Mesodermal cell (in vitro differentiated cells): ENCODE data around the gene FANCI.

Source experiments
- H3K27ac ChIP-seq: 2 replicates; pipeline ENCODE4 v1.7.0; 2013; ENCODE audit warnings: mild to moderate bottlenecking, low read depth, low read length, moderate library complexity; ENCODE audit not compliant: severe bottlenecking
- H3K36me3 ChIP-seq: 2 replicates; pipeline ENCODE4 v1.7.1; 2013; ENCODE audit warnings: mild to moderate bottlenecking, low read length, moderate library complexity; ENCODE audit not compliant: control insufficient read depth, insufficient read depth
- H3K4me1 ChIP-seq: one replicate; pipeline ENCODE4 v1.7.1; 2013; ENCODE audit warnings: mild to moderate bottlenecking, low read length; ENCODE audit not compliant: insufficient read depth, control insufficient read depth, poor library complexity, severe bottlenecking
- H3K4me3 ChIP-seq: 2 replicates; pipeline ENCODE4 v1.7.0; 2013; ENCODE audit warnings: low read length, control low read depth, mild to moderate bottlenecking; ENCODE audit not compliant: insufficient read depth, poor library complexity, severe bottlenecking; ENCODE audit errors: extremely low read depth
- H3K9me3 ChIP-seq: 2 replicates; pipeline ENCODE4 v1.7.1; 2013; ENCODE audit warnings: mild to moderate bottlenecking, low read length, moderate library complexity; ENCODE audit not compliant: control insufficient read depth
- WGBS, 2 experiments: methylation state at CpG; one replicate each; pipeline ENCODE4 v1.1.5; 2013; ENCODE audit warnings: missing lambda C conversion rate in 2 of 2; ENCODE audit not compliant: insufficient coverage in 2 of 2; 5-methylcytosine and 5-hydroxymethylcytosine counted together

The FANCI gene

DNA sequence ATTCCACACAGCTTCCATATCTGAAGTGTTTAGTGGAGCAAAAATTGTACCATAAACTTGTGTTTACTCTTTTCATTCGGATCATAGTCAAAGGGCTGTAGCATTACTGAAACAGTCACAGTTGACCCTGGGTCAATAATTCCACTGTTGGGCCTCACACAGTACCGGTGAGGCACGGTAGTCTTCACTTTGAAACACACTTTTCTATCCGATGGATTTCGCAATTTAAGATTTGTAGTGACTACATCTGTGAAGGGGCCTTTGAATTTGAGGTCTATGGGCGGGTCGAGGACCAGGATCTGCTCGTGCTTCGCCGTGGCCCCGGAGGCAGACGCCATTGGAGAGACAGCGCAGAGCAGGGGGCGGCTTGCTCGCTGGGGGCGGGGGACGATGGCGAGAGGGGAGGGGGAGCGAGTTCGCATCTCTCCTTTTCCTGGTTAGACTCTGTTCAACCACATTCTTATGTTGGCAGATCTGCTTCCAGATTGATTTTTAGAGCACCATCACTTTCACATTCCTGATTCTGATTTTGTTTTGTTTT is 42.2 kb upstream of the FANCI start:
- Histone ChIP-seq H3K36me3 (peaks cover 4% of the 10 kb centered on the region), H3K27ac (no peak overlapping the region), H3K4me1 (peaks cover 29% of the 10 kb centered on the region), H3K4me3 (no peak overlapping the region), H3K9me3 (no peaks in the 10 kb centered on the region)
- WGBS, 2 experiments = 89 to 91% methylated on average over 15 of the region's 20 CpGs

DNA sequence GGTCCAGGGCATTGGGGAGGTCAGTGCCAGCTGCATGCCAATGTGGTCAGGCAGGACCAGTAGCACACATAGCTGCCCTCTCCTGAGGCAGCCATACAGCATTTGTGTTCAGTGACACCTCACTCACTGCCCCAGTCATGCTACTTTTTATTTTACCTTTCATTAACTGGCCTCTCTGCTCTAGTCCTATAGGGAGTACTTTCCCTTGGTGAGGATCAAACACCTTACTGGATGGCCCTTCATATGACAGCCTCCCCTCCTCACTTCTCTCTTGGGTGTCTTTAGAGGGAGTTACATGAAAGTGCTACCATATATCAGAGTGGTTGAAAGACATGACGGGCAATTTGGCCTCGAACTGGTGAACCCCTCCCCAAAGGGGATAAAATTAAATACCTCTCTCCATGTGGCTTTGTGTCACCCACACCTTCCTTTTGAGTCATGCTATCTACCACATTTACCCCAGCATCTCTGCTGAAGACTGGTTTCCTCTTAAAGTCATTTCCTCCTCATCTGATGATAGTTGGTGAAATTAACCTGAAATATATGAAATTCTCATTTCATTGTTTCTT is 40.0 kb upstream of the FANCI start:
- H3K9me3 ChIP-seq = no peaks in the 10 kb centered on the region
- H3K27ac ChIP-seq = no peak overlapping the region
- H3K4me3 ChIP-seq = no peak overlapping the region
- WGBS, 2 experiments = 79 to 87% methylated on average over 2 of the region's 2 CpGs
- peaks cover 9% of the 10 kb centered on the region for H3K4me1 ChIP-seq
- peaks cover 4% of the 10 kb centered on the region for H3K36me3 ChIP-seq

DNA sequence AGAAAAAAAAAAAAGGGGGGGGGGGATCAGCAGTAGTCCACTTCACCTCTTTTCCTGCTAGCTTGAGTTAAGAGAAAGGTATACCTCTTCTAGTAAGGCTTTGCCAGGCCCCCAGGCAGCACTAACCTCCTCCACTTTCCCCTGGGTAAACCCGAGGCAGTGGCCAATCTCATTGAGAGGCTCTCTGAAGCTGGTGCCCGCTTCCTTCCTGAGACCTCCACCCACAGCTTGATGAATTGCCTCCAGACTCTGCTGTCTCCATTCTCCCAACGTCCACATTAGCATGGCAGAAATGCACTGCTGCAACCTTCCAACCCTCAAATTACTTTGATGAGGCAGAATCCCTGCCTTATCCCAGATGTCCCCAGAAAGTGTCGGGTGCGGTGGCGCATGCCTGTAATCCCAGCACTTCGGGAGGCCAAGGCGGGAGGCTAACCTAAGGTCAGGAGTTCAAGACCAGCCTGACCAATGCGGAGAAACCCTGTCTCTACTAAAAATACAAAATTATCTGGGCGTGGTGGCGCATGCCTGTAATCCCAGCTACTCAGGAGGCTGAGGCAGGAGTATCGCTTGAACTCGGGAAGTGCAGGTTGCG is 37.7 kb upstream of the FANCI start:
- H3K27ac ChIP-seq = no peak overlapping the region
- H3K36me3 ChIP-seq = peaks cover 4% of the 10 kb centered on the region
- WGBS, 2 experiments = 84 to 89% methylated on average over 13 to 14 of the region's 14 CpGs
- no peaks in the 10 kb centered on the region for H3K9me3 ChIP-seq
- no peaks in the 10 kb centered on the region for H3K4me1 ChIP-seq
- no peak overlapping the region for H3K4me3 ChIP-seq

DNA sequence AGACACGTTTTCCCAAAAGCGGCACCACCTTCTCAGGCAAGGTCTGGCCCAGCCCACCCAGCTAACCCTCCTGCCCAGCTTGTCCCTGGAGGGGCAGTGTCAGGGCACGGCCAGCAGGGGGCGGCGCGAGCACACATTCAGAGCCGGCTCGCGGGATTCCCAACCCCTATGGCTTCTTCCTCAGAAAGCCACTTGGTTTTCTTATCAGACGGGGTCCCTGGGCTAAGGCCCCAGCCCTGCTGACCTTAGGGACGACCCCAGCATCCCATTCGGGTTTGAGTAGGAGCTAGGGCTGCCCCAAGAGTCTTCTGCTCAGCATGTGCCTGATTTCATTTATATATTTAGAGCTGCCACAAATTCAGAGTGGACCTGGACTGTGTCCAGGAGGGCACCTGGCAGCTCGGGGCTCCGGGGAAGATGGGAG is 36.9 kb upstream of the FANCI start:
- Histone ChIP-seq H3K4me1 (no peaks in the 10 kb centered on the region), H3K27ac (no peak overlapping the region), H3K36me3 (no peaks in the 10 kb centered on the region), H3K9me3 (no peaks in the 10 kb centered on the region), H3K4me3 (no peak overlapping the region)
- WGBS, 2 experiments = 14 to 16% methylated on average over 13 of the region's 14 CpGs

GRCh38 chr15:89208256-89208655 is 35.5 kb upstream of the FANCI start:
- Histone ChIP-seq H3K27ac (no peak overlapping the region), H3K4me3 (no peak overlapping the region), H3K36me3 (no peaks in the 10 kb centered on the region), H3K9me3 (no peaks in the 10 kb centered on the region), H3K4me1 (no peaks in the 10 kb centered on the region)

DNA sequence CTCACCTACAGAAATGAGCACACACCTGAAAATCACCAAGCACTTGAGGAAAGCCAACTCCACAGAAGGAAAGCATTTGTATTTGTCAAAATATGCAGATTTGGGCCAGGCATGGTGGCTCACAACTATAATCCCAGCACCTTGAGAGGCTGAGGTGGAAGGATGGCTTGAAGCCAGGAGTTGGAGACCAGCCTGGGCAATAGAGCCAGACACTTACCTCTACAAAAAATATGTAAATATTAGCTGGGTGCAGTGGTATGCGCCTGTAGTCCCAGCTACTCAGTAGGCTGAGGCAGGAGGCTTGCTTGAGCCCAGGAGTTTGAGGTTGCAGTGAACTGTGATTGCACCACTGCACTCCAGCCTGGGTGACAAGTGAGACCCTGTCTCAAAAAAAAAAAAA is 34.7 kb upstream of the FANCI start:
- no peak overlapping the region for H3K27ac ChIP-seq
- H3K9me3 ChIP-seq = no peaks in the 10 kb centered on the region
- WGBS, 2 experiments = 100% methylated on average over 1 of the region's 1 CpG; no CpG with 5 or more reads in 1 of the 2 experiments
- no peak overlapping the region for H3K4me3 ChIP-seq
- H3K4me1 ChIP-seq = no peaks in the 10 kb centered on the region
- H3K36me3 ChIP-seq = no peaks in the 10 kb centered on the region

DNA sequence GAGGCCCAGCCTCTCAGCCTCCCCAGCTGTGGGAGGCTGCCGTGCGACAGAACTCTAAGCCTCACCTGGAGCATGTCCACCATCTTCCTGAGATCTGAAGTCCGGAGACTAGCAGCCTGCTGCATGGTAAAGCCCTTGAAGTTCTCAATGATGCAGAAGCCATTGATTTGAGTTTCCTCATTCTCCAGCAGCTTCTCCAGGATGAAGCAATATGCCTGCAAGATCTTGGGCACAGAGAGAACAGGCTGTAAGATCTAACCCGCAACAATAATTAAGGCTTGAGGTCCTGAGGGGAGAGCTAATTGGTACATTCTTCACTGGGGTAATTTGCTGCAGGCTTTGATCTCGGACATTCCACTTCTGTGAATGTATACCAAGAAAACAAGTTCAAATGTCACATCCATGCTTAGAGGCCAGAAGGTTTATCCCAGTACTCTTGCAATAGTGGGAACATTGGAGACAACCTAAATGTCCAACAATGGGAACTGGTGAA is 32.1 kb upstream of the FANCI start:
- H3K36me3 ChIP-seq = no peaks in the 10 kb centered on the region
- H3K9me3 ChIP-seq = no peaks in the 10 kb centered on the region
- no peak overlapping the region for H3K27ac ChIP-seq
- 87 to 92% methylated on average over 3 to 4 of the region's 5 CpGs for WGBS, 2 experiments
- no peak overlapping the region for H3K4me3 ChIP-seq
- no peaks in the 10 kb centered on the region for H3K4me1 ChIP-seq

DNA sequence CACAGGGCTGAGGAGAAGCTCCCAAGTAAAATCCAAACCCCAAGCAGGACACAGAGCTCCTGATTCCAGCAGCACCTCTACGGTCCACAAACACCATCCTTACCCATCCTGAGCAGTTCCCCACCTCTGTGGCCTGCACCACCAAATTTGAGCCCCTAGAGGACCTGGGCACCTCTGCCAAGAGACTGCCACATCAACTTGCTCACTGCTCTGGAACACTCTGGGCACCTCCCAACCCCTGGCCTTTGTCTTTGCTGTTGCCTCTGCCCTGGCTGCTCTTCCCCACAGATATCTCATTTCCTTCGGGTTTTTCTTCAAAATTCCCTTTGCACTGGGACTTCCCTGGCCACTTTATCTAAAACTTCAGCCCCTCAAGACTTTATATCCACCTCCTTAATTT is 28.2 kb upstream of the FANCI start:
- Histone ChIP-seq H3K9me3 (no peaks in the 10 kb centered on the region), H3K27ac (no peak overlapping the region), H3K4me1 (no peaks in the 10 kb centered on the region), H3K36me3 (no peaks in the 10 kb centered on the region), H3K4me3 (no peak overlapping the region)
- WGBS, 2 experiments = 75 to 88% methylated on average over 2 of the region's 2 CpGs

DNA sequence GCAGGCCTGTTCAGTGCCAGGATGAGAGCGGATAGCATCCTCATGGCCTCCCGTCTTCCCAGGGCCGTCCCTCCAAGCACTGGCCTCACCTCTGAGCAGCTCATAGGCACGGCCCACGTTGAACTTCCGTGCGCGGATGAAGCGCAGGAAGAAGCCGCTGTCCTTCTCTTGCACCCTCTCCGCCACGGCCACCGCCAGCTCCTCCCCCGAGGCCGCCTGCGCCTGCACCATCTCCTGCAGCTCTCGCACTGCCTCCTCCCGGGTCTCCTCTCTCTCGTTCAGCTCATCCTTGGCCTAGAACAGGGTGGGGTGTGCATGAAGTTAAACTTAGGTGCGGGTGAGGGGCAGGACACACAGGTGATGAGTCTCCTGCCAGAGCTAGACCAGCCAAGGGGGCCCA is 26.7 kb upstream of the FANCI start:
- Histone ChIP-seq H3K4me1 (no peaks in the 10 kb centered on the region), H3K9me3 (no peaks in the 10 kb centered on the region), H3K36me3 (no peaks in the 10 kb centered on the region), H3K4me3 (no peak overlapping the region), H3K27ac (no peak overlapping the region)
- 85 to 96% methylated on average over 14 to 18 of the region's 20 CpGs for WGBS, 2 experiments

GRCh38 chr15:89217686-89218376 is 25.9 kb upstream of the FANCI start:
- Histone ChIP-seq H3K4me3 (no peak overlapping the region), H3K27ac (no peak overlapping the region), H3K9me3 (no peaks in the 10 kb centered on the region), H3K36me3 (no peaks in the 10 kb centered on the region), H3K4me1 (no peaks in the 10 kb centered on the region)
- 87 to 94% methylated on average over 2 to 4 of the region's 6 CpGs for WGBS, 2 experiments

- WGBS, 2 experiments = 81 to 89% methylated on average over 7 to 8 of the region's 8 CpGs
Measured at GRCh38 chr15:89218531-89218930, 25.2 kb upstream of the FANCI start.

More at GRCh38 chr15:89218531-89218930, 25.2 kb upstream of the FANCI start:
- H3K9me3 ChIP-seq = no peaks in the 10 kb centered on the region
- H3K27ac ChIP-seq = no peak overlapping the region
- H3K4me3 ChIP-seq = no peak overlapping the region
- no peaks in the 10 kb centered on the region for H3K36me3 ChIP-seq
- no peaks in the 10 kb centered on the region for H3K4me1 ChIP-seq
